Occipital lobe (tissue), 2 donors: Measurements from ENCODE around the gene DNAJB1. TPM values are rescaled to one million over a fixed set of nuclear protein-coding genes. Genes with fewer than 3 reads are reported as not detected.
"Not testable (repeated sequence)": the region's sequence is repeated elsewhere in the genome, so short reads cannot be mapped to it uniquely, and the experiment has no call there.

ENCODE experiments used
- DNase-seq: peaks from one replicate; lab custom pipeline; 2025; lab: John Stamatoyannopoulos, UW
- total RNA-seq: library from RNA; depleted of rRNA; stranded (reverse); fragments of >200 nt; gene quantifications from one replicate; pipeline ENCODE4 v1.2.3, GENCODE V29; 2014

Gene DNAJB1
- total RNA-seq, 1 donor from 2014 or later: 33.5 TPM

DNA sequence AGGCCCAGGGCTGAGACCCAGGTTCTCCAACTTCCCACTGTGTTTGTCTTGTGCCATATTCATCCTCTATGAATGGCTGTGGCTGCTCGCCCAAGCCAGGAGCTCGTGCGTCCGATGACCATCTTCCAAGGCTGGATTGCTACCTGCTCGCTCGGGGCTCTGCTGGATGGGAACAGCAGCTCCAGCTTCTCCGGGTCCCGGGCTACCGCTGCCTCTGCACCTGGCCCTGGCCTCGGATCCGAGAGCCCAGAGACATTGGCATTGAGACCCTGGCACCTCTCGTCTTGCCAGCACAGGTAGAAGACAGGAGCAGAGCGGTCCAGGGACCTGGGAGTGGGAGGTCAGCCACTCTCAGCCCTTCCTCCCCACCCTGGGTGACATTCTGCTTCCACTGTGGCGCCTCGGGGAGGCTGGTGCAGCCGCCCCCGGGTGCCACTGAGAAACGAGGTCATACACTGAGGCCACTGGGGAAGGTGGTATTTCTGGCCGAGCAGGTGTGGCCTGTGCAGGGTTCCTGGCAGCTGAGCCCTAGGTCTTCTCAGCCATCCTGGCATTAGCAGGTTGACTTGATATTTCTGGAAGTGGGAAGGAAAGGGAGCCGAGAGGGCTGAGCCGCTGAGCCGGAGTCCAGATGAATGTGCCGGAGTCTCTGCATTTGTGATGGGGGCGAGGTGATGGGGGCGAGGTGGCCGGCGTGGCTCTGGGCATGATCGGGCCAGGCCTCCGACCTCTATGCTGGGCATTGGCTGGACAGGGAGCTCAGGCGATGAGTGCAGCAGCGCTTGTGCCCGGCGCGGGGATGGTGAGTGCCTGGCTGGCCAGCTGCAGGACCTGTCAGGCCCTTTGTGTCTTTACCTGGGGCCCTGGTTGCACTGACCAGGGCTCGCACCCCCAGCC, 35.1 kb upstream of the DNAJB1 start:
- DNase-seq: no peak

- not testable (repeated sequence) for DNase-seq
Observed at GRCh38 chr19:14552006-14552360, 33.8 kb upstream of the DNAJB1 start.

DNA sequence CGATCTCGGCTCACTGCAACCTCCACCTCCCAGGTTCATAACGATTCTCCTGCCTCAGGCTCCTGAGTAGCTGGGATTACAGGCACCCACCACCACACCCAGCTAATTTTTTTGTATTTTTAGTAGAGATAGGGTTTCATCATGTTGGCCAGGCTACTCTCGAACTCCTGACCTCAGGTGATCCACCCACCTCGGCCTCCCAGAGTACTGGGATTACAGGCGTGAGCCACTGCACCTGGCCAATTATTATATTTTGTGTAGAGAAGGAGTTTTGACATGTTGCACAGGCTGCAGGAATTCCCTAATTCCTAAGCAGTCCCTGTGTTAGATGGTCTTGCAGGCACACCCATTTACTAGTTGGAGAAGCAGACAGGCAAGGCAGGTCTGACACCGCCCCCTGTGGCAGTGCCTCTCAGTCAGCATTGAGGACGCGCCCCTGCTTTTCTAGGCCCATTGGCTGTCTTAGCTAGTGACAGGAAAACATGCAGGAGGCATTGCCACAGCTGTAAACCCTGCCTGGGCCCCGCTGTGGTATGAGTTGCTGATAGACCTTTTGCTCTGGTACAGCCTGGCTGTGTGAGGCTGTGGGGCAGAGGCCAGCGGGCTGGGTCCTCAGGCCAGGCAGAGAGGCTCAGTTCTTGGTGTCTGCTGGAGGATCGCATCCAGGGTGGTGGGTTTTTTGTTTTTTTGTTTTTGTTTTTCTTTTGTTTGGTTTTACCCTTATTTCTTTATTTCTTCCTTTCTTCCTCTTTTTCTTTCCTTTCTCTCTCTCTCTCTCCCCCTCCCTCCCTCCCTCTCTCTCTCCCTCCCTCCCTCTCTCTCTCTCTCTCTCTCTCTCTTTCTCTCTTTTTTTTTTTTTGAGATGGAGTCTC, 33.2 kb upstream of the DNAJB1 start:
- DNase-seq: not testable (repeated sequence)

- no peak for DNase-seq
Observed at GRCh38 chr19:14550201-14550754, 32.1 kb upstream of the DNAJB1 start.

- no peak for DNase-seq
Observed at GRCh38 chr19:14545716-14546082, 27.5 kb upstream of the DNAJB1 start.

DNA sequence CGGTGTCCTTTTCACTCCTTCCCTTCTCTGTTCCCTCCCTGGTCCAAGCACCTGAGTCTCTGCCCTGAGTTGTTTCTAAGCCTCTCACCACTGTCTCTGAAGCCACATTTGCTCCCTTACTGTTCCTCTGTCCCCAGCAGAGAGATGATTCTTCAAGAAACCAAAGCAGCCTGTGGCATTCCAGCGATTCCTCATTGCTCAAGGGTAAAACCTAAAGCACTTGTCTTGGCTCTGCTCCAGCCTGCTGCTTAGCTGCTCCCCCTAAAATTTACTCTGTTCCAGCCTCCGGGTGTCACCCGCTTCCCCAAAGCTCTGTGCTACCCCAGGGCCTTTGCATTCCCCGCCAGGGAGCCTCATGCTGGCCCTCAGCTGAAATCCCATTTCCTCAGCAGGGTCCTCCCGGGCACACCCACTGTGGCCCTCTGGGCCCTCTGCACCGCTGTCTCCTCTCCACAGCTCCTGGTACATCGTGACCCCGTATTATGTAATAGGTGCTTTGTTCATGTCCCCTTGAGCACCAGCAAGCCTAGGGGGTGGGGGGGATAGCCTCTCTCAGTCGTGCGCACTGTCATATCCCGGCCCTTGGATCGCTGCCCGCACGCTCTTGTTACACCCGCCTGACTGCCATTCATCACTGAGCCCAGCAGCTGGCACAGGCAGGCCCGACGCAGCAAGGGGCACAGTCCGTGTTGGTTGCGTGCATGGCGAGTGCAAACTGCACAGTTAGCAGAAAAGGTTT, 26.9 kb upstream of the DNAJB1 start:
- peak; percentile 88 for DNase-seq

DNA sequence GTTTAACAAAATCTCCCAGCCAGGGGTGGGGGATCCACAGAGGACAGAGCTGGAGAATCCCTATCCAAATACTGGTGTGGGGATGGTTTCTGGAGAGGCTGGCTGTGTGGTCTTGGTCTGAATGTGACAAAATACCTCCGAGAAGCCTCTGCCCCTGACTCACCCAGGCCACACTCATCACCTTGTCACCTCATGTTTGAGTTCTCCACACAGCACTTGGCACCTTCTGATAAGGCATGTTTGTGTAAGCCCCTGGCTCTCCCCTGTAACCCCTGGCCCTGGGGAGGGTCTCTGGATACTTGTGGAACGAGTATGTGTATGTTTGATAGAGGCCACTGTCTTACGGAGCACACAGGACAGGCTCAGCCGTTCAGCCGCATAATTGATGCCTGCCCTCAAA, 25.9 kb upstream of the DNAJB1 start:
- no peak for DNase-seq

DNA sequence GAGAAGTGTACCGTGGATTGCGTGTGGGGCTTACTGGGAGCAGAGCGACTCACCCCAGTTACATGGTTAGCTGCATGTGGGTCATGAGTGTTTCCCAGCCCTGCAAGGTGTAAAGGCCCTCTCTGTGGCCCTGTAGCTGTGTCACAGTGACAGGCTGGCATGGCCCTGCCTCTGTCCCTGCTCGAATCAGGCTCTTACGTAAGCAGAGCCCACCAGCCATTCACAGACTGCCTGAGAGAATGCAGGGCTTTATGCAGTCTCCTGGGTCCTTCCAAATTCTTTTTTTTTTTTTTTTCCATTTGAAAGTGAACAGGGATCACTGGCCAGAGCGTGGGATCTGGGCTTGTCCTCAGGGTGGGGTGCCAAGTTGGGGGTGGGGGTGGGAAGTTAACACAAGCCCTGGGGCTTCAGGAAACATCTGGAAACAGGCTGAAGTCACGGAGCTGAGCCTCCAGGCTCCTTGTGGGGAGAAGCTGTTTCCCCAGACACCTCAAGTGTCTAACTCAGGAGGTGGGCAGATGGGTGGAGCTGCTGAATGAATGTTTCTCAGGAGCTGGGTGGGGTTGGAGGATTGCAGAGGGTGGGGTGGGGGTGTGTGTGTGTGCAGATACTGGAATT, 24.6 kb upstream of the DNAJB1 start:
- DNase-seq: no peak

DNA sequence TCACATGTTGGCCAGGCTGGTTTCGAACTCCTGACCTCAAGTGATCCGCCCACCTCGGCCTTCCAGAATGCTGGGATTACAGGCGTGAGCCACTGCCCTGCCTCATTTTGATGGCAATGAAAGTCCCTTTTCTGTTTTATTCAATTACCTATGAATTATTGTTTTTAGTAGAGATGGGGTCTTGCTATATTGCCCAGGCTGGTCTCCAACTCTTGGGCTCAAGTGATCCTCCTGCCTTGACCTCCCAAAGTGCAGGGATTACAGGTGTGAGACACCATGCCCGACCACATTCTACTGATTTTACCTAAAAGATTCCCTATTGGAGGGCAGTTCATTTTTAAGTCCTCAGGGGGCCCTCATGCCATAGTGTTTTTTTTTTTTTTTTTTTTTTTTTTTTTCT, 23.8 kb upstream of the DNAJB1 start:
- not testable (repeated sequence) for DNase-seq

DNA sequence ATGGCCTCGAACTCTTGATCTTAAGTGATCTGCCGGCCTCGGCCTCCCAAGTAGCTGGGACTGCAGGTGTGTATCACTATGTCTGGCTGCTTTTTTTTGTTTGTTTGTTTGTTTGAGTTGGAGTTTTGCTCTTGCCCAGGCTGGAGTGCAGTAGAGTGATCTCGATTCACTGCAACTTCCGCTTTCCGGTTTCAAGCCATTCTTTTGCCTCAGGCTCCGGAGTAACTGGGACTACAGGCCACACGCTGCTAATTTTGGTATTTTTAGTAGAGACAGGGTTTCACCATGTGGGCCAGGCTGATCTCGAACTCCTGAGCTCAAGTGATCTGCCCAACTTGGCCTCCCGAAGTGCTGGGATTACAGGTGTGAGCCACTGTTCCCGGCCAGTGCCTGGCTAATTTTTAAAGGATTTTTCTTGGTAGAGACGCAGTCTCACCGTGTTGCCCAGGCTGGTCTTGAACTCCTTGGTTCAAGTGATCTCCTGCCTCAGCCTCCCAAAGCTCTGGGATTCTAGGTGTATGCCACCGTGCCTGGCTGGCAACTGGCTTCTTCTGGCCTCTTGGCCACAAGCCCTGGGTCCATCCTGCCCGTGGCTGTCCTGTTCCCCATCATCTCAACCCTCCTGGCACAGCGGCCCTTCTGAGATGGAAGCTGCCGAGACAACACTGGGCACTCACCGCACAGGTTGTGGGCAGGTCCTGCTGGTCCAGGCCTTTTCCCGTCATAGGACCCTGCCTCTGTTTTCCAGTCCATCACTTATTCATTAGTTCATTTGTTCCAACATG, 22.7 kb upstream of the DNAJB1 start:
- no peak for DNase-seq

- no peak for DNase-seq
Observed at GRCh38 chr19:14536926-14537692, 18.9 kb upstream of the DNAJB1 start.

- no peak for DNase-seq
Observed at GRCh38 chr19:14533450-14533849, 15.3 kb upstream of the DNAJB1 start.

GRCh38 chr19:14530506-14530905, 12.3 kb upstream of the DNAJB1 start:
- no peak for DNase-seq

DNA sequence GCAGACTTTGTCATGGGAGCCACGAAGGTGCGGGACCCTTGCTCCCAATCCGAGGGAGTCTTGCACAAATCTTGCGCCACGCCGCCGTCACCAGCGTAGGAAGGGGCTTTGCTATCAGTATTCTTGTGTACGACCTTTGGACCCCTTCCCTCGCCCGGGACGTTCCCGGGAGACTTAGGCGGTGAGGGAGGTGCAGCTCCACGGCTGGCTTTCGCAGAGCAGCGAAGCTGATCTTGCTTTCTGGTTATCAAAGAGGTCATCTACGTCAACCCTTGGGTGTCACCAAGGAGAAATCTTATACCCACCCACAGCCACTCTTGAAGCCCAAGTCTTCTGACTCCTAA, 11.8 kb upstream of the DNAJB1 start:
- DNase-seq: no peak

GRCh38 chr19:14529254-14530004, 11.2 kb upstream of the DNAJB1 start, which contains the start of gene TECR:
Gene TECR, plus strand, starts transcription at chr19:14529594. Its CDS starts 103 bp downstream, at chr19:14529697.
- DNase-seq: peak; percentile 100

DNA sequence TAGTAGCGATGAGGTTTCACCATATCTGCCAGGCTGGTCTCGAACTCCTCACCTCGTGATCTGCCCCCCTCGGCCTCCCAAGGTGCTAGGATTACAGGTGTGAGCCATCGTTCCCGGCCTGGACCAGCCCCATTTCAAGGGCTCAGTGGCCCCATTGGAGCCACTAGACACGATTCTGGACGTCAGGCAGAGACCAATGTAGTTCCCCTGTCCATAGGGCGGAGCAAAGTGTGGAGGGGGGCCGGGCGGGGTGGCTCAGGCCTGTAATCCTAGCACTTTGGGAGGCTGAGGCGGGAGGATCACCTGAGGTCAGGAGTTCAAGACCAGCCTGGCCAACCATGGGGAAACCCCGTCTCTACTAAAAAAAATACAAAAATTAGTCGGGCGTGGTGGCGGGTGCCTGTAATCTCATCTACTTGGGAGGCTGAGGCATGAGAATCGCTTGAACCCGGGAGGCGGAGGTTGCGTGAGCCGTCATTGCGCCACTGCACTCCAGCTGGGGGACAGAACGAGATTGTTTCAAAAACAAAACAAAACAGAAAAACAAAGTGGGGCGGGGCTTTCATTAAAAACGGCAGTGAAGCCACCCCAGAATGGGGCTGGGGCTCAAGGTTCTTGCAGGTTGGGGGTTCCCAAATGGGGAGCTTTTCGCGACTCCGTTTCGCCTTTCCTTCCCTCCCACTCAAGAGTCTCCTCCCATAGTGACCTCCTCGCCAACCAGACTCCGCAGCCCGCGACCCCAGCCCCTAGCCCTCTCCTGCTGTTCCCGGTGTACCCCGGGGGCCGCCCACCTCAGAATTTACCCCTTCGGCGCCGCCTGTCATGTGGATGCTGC, 10.4 kb upstream of the DNAJB1 start:
- DNase-seq: no peak

DNA sequence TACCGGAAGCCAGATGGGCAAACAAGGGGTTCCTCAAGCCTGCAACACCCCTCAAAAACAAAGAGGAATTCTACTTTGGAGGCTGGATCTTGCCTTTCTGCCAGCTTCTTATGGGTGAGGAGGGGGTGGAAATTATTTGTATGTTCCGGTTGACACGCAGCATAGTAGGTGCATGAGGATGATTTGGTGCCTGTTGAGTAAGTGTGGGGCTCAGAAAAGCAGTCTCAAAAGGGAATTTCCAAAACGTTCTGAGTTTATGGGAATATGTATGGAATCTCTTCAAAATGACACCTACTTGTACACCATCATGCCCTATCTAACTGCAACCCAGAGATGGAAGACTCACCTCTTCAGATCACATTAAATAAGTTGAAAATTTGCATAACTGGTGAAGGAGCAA, 8.2 kb upstream of the DNAJB1 start:
- DNase-seq: no peak

- no peak for DNase-seq
Observed at GRCh38 chr19:14525729-14526128, 7.5 kb upstream of the DNAJB1 start.
